Measurements from ENCODE around the gene CAB39.

CAB39 gene

GRCh38 chr2:230672836-230673235 is 39.8 kb upstream of the CAB39 start:
- H3K9me3 ChIP-seq (ENCODE audit: control insufficient read depth, insufficient read depth, low read depth, low read length): 0 out of 2 replicates have a peak, but pooled peaks cover 1% of the 10 kb centered on the region
- no peak overlapping the region for H3K27ac ChIP-seq (ENCODE audit: low read depth, low read length)
- H3K4me1 ChIP-seq (ENCODE audit: control insufficient read depth, insufficient read depth, low read length): peaks cover 16% of the 10 kb centered on the region
- no peaks in the 10 kb centered on the region for H3K36me3 ChIP-seq (ENCODE audit: control insufficient read depth, insufficient read depth, low read length)
- H3K4me3 ChIP-seq (ENCODE audit: low read depth, low read length): no peak overlapping the region
- H3K9ac ChIP-seq (ENCODE audit: low read length): no peak overlapping the region
- 0 out of 2 replicates have a peak, but pooled peaks cover 5% of the 10 kb centered on the region for H3K27me3 ChIP-seq (ENCODE audit: control insufficient read depth, insufficient read depth, low read length)

DNA sequence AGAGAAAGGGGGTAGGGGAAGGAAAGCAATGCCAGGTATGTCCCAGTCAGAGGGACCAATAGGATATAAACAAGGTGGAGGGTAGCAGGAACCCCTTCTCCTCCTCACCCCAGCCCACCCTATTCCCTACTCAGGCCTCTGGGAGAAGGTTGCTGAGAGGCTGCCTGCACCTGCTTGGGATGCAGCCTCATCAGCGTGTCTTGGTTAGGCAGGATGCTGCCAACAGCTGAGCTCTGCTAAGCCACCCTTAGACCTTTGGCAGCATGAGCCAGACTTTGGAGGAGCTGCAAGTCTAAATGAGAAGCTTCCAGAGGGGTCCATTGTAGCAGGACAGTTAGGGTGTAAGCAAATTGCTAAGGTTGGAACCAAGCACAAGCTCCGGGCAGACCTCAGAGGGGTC is 38.2 kb upstream of the CAB39 start:
- Histone ChIP-seq H3K4me3 (ENCODE audit: low read depth, low read length) (no peak overlapping the region), H3K27ac (ENCODE audit: low read depth, low read length) (no peak overlapping the region), H3K9me3 (ENCODE audit: control insufficient read depth, insufficient read depth, low read depth, low read length) (peaks cover 5% of the 10 kb centered on the region; the same call in 1 of the 2 replicates), H3K27me3 (ENCODE audit: control insufficient read depth, insufficient read depth, low read length) (no peaks in the 10 kb centered on the region), H3K36me3 (ENCODE audit: control insufficient read depth, insufficient read depth, low read length) (no peaks in the 10 kb centered on the region), H3K9ac (ENCODE audit: low read length) (no peak overlapping the region), H3K4me1 (ENCODE audit: control insufficient read depth, insufficient read depth, low read length) (peaks cover under 1% of the 10 kb centered on the region; the same call in 1 of the 2 replicates)

DNA sequence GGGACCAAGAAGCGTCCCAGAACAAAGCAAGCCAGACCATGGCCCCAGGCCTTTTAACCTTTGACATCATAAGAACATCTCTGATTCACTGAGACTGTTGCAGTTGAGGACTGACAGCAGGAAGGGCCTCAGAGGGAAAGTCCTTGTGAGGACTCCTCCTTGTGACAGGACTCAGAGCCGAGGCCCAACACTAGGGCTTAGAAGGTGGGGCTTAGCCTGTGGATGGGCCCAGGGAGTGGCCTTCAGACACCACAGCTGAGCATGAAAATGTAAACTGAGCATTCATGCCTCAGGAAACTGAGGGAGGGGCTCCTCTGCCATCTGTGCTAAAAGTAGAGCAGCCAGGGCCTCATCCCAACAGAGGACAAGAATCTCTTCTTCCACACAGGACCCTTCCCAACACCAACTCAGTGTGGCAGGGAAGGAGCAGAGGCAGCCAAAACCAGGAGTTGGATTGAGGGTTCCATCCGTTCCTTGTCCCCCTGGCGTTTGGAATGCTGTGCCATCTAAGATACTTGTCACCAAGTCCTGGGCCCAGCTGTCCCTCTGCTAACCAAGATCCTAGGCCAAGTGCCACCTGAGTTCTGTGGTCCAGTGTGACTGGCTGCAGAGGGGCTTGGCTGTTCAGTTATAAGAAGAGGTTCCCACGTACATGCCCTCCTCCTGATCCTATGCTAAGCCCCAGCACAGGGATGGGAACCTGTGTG is 37.5 kb upstream of the CAB39 start:
- Histone ChIP-seq H3K9ac (ENCODE audit: low read length) (no peak overlapping the region), H3K4me1 (ENCODE audit: control insufficient read depth, insufficient read depth, low read length) (no peaks in the 10 kb centered on the region), H3K27ac (ENCODE audit: low read depth, low read length) (no peak overlapping the region), H3K36me3 (ENCODE audit: control insufficient read depth, insufficient read depth, low read length) (no peaks in the 10 kb centered on the region), H3K9me3 (ENCODE audit: control insufficient read depth, insufficient read depth, low read depth, low read length) (peaks cover 5% of the 10 kb centered on the region; the same call in 1 of the 2 replicates), H3K4me3 (ENCODE audit: low read depth, low read length) (no peak overlapping the region), H3K27me3 (ENCODE audit: control insufficient read depth, insufficient read depth, low read length) (no peaks in the 10 kb centered on the region)

DNA sequence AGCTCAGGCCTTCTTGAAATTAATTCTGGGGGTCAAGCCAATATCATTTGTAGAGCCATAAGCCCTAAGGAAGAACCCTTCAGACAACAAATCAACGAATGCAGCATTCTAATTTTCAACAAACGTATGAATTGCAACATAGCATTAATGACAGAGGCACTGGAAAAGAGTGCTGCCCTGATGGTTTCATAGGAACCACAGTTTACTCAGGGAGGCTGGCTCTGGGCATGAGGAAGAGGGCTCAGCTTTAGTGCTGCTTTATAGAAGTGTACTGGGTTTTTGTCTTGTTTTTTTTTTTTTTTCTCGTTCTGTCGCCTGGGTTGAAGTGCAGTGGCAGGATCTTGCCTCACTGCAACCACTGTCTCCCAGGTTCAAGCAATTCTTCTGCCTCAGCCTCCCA is 36.1 kb upstream of the CAB39 start:
- Histone ChIP-seq H3K9me3 (ENCODE audit: control insufficient read depth, insufficient read depth, low read depth, low read length) (peaks cover 5% of the 10 kb centered on the region; the same call in 1 of the 2 replicates), H3K36me3 (ENCODE audit: control insufficient read depth, insufficient read depth, low read length) (no peaks in the 10 kb centered on the region), H3K4me3 (ENCODE audit: low read depth, low read length) (no peak overlapping the region), H3K27ac (ENCODE audit: low read depth, low read length) (no peak overlapping the region), H3K27me3 (ENCODE audit: control insufficient read depth, insufficient read depth, low read length) (peaks cover 3% of the 10 kb centered on the region; the same call in 1 of the 2 replicates), H3K4me1 (ENCODE audit: control insufficient read depth, insufficient read depth, low read length) (no peaks in the 10 kb centered on the region), H3K9ac (ENCODE audit: low read length) (no peak overlapping the region)

GRCh38 chr2:230677201-230677946 is 35.3 kb upstream of the CAB39 start:
- no peak overlapping the region for H3K27ac ChIP-seq (ENCODE audit: low read depth, low read length)
- H3K4me1 ChIP-seq (ENCODE audit: control insufficient read depth, insufficient read depth, low read length): no peaks in the 10 kb centered on the region
- H3K9me3 ChIP-seq (ENCODE audit: control insufficient read depth, insufficient read depth, low read depth, low read length): peaks cover 5% of the 10 kb centered on the region; the same call in 1 of the 2 replicates
- no peak overlapping the region for H3K9ac ChIP-seq (ENCODE audit: low read length)
- H3K27me3 ChIP-seq (ENCODE audit: control insufficient read depth, insufficient read depth, low read length): peaks cover 3% of the 10 kb centered on the region; the same call in 1 of the 2 replicates
- no peak overlapping the region for H3K4me3 ChIP-seq (ENCODE audit: low read depth, low read length)
- no peaks in the 10 kb centered on the region for H3K36me3 ChIP-seq (ENCODE audit: control insufficient read depth, insufficient read depth, low read length)

DNA sequence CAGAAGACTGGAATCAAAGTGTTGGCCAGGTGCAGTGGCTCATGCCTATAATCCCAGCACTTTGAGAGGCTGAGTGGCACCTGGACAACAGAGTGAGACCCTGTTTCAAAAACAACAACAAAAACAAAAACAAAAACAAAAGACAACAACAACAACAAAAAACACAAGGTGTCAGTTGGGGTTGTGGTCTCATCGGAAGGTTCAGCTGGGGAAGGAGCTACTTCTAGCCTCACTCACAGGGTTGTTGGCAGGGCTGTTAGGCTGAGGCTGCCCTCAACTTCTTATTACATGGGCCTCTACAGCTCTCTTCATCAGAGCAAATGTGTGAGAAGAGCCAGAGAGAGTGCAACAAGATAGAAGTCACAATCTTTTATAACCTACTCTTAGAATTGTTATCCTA is 34.6 kb upstream of the CAB39 start:
- Histone ChIP-seq H3K4me3 (ENCODE audit: low read depth, low read length) (no peak overlapping the region), H3K27ac (ENCODE audit: low read depth, low read length) (no peak overlapping the region), H3K36me3 (ENCODE audit: control insufficient read depth, insufficient read depth, low read length) (no peaks in the 10 kb centered on the region), H3K4me1 (ENCODE audit: control insufficient read depth, insufficient read depth, low read length) (no peaks in the 10 kb centered on the region), H3K9me3 (ENCODE audit: control insufficient read depth, insufficient read depth, low read depth, low read length) (peaks cover 5% of the 10 kb centered on the region; the same call in 1 of the 2 replicates), H3K27me3 (ENCODE audit: control insufficient read depth, insufficient read depth, low read length) (peaks cover 3% of the 10 kb centered on the region; the same call in 1 of the 2 replicates), H3K9ac (ENCODE audit: low read length) (no peak overlapping the region)

DNA sequence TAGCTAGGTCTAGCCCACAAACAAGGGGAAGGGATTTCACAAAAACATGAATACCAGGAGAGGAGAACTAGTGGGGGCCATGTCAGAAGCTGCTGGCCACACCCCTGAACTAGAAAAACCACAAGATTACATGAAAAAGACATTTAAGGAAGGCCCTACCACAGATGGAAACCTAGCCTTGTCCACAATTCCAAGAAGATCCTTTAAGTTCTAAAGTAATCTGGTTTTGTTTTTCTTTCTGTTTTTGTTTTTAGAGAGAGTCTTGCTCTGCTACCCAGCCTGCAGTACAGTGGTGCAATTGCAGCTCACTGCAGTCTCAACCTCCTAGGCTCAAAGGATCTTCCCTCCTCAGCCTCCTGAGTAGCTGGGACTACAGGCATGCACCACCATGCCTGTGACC is 34.2 kb upstream of the CAB39 start:
- Histone ChIP-seq H3K27me3 (ENCODE audit: control insufficient read depth, insufficient read depth, low read length) (peaks cover 3% of the 10 kb centered on the region; the same call in 1 of the 2 replicates), H3K9ac (ENCODE audit: low read length) (no peak overlapping the region), H3K27ac (ENCODE audit: low read depth, low read length) (no peak overlapping the region), H3K9me3 (ENCODE audit: control insufficient read depth, insufficient read depth, low read depth, low read length) (peaks cover 5% of the 10 kb centered on the region; the same call in 1 of the 2 replicates), H3K36me3 (ENCODE audit: control insufficient read depth, insufficient read depth, low read length) (no peaks in the 10 kb centered on the region), H3K4me3 (ENCODE audit: low read depth, low read length) (no peak overlapping the region), H3K4me1 (ENCODE audit: control insufficient read depth, insufficient read depth, low read length) (no peaks in the 10 kb centered on the region)

DNA sequence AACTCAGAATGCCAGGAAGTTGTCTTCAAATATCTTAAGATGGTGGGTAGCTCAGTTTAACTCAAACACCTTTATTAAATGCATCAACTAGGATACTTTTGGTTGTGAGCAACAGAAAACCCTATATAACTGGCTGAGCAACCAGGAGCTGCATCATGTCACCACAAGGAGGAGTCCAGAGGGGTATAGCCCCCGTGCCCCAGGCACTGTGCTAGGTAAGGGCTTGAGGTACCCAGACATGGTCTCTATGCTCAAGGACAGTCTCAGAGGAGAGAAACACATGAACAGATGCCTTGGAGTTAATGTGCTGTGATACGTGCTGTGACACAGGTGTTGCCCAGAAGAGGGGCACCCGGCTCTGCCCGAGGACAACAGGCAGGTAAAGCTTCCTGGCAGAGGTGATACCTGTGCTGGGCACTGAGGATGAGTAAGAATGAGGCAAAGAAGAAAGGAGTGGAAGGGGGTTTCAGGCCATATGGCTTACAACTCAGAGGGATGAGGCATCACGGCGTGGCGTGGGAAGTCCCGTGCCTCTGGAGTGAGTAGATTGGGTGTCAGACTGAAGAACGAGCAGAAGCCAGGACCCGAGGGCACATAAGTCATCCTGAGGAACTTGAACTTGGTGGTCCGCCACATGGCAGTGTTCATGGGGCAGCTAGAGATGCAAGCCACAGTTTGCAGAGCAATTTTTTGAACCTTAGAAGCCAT is 32.0 kb upstream of the CAB39 start:
- Histone ChIP-seq H3K9ac (ENCODE audit: low read length) (no peak overlapping the region), H3K9me3 (ENCODE audit: control insufficient read depth, insufficient read depth, low read depth, low read length) (peaks cover 5% of the 10 kb centered on the region; the same call in 1 of the 2 replicates), H3K27me3 (ENCODE audit: control insufficient read depth, insufficient read depth, low read length) (peaks cover 3% of the 10 kb centered on the region; the same call in 1 of the 2 replicates), H3K27ac (ENCODE audit: low read depth, low read length) (no peak overlapping the region), H3K36me3 (ENCODE audit: control insufficient read depth, insufficient read depth, low read length) (no peaks in the 10 kb centered on the region), H3K4me3 (ENCODE audit: low read depth, low read length) (no peak overlapping the region), H3K4me1 (ENCODE audit: control insufficient read depth, insufficient read depth, low read length) (no peaks in the 10 kb centered on the region; the same call in 1 of the 2 replicates)

- Histone ChIP-seq H3K4me3 (ENCODE audit: low read depth, low read length) (no peak overlapping the region), H3K27me3 (ENCODE audit: control insufficient read depth, insufficient read depth, low read length) (peaks cover 3% of the 10 kb centered on the region; the same call in 1 of the 2 replicates), H3K36me3 (ENCODE audit: control insufficient read depth, insufficient read depth, low read length) (no peaks in the 10 kb centered on the region), H3K9ac (ENCODE audit: low read length) (no peak overlapping the region), H3K9me3 (ENCODE audit: control insufficient read depth, insufficient read depth, low read depth, low read length) (peaks cover 5% of the 10 kb centered on the region; the same call in 1 of the 2 replicates), H3K27ac (ENCODE audit: low read depth, low read length) (no peak overlapping the region), H3K4me1 (ENCODE audit: control insufficient read depth, insufficient read depth, low read length) (no peaks in the 10 kb centered on the region; the same call in 1 of the 2 replicates)
These were observed 31.5 kb upstream of the CAB39 start for GRCh38 chr2:230681171-230681545.

DNA sequence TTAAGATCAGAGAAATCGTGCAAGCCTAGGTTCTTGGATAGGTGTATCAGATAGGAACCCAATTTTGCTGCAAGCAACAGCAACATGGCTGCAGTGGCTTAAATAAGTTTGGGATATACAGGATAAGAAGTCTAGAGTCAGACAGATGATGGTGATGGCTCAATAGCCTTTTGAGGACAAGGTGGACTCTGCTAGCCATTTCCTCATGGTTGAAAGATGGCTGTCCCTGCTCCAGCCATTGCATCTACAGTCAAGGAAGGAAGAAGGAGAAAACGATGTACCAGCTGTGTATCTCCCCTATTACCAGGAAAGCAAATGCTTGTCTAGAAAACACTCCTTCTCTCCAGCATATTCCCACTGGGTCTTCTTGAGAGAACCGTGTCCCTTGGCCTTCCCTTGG is 30.1 kb upstream of the CAB39 start:
- Histone ChIP-seq H3K27me3 (ENCODE audit: control insufficient read depth, insufficient read depth, low read length) (peaks cover 3% of the 10 kb centered on the region; the same call in 1 of the 2 replicates), H3K4me1 (ENCODE audit: control insufficient read depth, insufficient read depth, low read length) (peaks cover 2% of the 10 kb centered on the region; the same call in 1 of the 2 replicates), H3K9me3 (ENCODE audit: control insufficient read depth, insufficient read depth, low read depth, low read length) (peaks cover 5% of the 10 kb centered on the region; the same call in 1 of the 2 replicates), H3K9ac (ENCODE audit: low read length) (no peak overlapping the region), H3K27ac (ENCODE audit: low read depth, low read length) (no peak overlapping the region), H3K4me3 (ENCODE audit: low read depth, low read length) (no peak overlapping the region), H3K36me3 (ENCODE audit: control insufficient read depth, insufficient read depth, low read length) (no peaks in the 10 kb centered on the region)
